Activated naive CD4-positive, alpha-beta T cell treated with anti-CD3 and anti-CD28 coated beads, Interleukin-2, amount 50 U/mL, for 16 hours (primary cell): ENCODE measurements around the gene TANGO6.
"Not testable (repeated sequence)": the region's sequence is repeated elsewhere in the genome, so short reads cannot be mapped to it uniquely, and the experiment has no call there.

Experiments used
- DNase-seq: peaks from one replicate; pipeline ENCODE4 v3.0.0-alpha.2; 2020

The TANGO6 gene

GRCh38 chr16:69124961-69125360, 281.6 kb downstream of the TANGO6 start:
- not testable (repeated sequence) for DNase-seq

GRCh38 chr16:69126221-69126620, 282.9 kb downstream of the TANGO6 start:
- DNase-seq = no peak

- DNase-seq = not testable (repeated sequence)
These were observed 283.5 kb downstream of the TANGO6 start for GRCh38 chr16:69126801-69127200.

- DNase-seq = no peak
These were observed 284.7 kb downstream of the TANGO6 start for GRCh38 chr16:69127966-69128510.

- DNase-seq = no peak
These were observed 287.1 kb downstream of the TANGO6 start for GRCh38 chr16:69130461-69130860.

DNA sequence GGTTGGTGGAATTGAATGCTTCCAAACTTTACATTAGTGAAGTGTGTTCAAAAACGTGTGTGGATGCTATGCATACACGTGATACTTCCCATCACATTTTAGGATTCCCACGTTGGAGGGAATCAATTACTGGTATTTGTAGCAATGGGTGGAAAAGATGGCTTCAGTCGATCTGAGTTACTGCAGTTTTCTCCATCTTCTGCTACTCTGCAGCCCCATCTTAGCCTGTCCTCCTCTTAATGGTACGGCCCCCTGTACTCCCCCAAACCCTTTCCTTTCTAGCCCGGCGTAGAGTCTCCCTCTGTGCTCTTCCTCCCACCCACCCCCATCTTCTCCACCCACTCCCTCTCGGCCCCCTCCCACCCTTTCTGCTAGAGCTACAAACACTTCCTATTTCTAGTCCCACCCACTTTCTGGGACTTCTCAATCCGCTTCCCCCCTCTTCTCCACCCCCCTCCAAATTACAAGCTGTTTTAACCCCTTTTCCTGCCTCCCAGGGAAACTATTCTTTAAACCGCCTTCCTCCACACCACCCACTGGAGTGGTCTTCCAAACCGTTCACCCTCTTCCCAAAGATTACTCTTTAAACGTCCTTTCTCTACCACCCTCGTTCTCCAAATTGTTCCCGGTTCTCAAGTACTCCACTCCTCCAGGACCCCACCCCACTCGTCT, 288.0 kb downstream of the TANGO6 start:
- DNase-seq = no peak

DNA sequence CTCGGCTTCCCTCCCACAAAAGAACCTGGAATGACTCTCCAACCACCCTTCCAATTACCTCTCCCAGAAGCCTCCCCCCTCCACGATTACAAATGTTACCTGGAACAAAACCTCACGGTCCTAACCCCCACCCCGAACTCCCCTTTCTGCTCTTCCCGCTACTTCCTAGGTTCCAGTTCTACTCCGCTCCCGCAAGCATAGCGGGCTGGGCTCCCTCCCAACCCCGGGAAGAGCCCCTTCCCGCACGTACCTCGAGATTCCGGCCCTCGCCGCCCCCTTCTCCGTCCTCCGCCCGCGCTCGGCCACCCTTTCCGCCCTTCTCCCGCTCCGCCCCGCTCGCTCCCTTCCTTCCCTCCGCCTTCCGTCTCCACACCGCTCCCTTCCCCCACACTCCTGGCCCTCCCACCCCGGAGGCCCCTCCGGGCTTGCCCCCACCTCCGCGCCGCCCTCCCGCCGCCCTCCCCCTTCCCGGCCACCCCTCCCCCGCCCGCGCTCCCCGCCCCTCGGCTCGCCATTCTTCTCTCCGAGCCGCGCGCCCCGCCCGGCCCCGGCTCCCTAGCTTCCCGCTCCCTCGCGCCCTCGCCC, 288.6 kb downstream of the TANGO6 start:
- peak; percentile 76 for DNase-seq

DNA sequence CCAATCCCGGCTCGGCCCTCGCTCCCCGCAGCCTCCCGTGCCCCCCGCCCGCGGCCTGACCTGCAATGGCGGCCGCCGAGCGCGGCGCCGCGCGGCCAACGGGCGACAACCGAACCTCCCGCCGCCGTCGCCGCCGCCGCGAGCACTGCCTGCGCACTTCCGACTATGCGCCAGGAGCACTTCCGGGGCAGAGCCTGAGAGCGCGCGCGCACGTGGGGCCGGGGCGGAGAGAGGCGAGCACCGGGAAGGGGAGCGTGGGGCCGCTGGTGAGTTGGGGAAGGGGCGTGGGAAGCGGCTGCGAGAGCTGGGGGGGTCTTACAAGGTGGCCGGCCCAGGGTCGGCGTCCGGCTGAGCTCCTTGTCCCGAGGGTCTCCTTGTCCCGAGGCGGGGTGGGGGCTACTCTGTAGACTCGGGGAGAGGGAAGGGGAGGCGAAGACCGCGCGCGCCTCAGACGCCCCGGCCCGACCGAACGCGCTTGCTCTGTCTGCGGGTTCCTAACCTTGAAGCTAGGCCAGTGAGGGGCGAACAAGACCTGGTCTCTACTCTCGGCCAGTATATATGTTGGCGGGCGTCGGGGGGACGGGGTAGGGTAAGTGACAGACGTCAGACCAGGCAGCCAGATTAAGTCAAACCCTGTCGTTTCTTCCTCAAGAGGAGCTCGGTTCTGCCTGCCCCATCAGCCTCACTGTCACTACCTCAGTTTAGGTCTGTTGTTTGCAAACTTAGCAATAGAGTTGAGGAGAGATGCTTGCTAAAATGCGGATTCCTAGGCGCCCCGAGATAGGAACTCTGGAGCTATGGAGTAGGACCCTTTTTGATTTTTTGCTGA, 289.3 kb downstream of the TANGO6 start, which contains the start of the genes CHTF8 and UTP4:
CHTF8 (minus strand) TSS at position 165 of the 829 bp plus-strand sequence. CDS start 11,130 bp downstream, outside the sequence.
UTP4 (plus strand) TSS at position 226 of the 829 bp plus-strand sequence. CDS start 811 bp downstream, outside the sequence.
- DNase-seq = peak; percentile 91

- no peak for DNase-seq
These were observed 290.1 kb downstream of the TANGO6 start for GRCh38 chr16:69133373-69133954.
